ENCODE measurements around the gene MAPK8IP1. TPM values are rescaled to one million over a fixed set of nuclear protein-coding genes. Genes with fewer than 3 reads are reported as not detected.

The MAPK8IP1 gene
- total RNA-seq, 4 donors from 2014 or later = 9.8 to 17.5 (median 13.8) TPM

- H3K9me3 ChIP-seq = no peaks in the 10 kb centered on the region
- 85 to 87% methylated on average over 4 of the region's 21 CpGs for WGBS, 2 donors (ENCODE audit: low coverage in 1 of 2)
- no peak overlapping the region for H3K27ac ChIP-seq
- H3K36me3 ChIP-seq = peaks cover 0 to 85% of the 10 kb centered on the region in 2 donors
- no peaks in the 10 kb centered on the region for H3K4me1 ChIP-seq
- H3K4me3 ChIP-seq = no peak overlapping the region
- TF ChIP-seq POLR2A (IDR thresholded peaks at IDR 0.05) (no peak), EP300 (IDR thresholded peaks at IDR 0.05) (no peak), POLR2AphosphoS5 (IDR thresholded peaks at IDR 0.05) (no peak)
- TF ChIP-seq, protein P1, sequence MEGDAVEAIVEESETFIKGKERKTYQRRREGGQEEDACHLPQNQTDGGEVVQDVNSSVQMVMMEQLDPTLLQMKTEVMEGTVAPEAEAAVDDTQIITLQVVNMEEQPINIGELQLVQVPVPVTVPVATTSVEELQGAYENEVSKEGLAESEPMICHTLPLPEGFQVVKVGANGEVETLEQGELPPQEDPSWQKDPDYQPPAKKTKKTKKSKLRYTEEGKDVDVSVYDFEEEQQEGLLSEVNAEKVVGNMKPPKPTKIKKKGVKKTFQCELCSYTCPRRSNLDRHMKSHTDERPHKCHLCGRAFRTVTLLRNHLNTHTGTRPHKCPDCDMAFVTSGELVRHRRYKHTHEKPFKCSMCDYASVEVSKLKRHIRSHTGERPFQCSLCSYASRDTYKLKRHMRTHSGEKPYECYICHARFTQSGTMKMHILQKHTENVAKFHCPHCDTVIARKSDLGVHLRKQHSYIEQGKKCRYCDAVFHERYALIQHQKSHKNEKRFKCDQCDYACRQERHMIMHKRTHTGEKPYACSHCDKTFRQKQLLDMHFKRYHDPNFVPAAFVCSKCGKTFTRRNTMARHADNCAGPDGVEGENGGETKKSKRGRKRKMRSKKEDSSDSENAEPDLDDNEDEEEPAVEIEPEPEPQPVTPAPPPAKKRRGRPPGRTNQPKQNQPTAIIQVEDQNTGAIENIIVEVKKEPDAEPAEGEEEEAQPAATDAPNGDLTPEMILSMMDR (IDR thresholded peaks at IDR 0.05) = no peak
- ATAC-seq = no peak
- no peaks in the 10 kb centered on the region for H3K27me3 ChIP-seq
Observed at GRCh38 chr11:45933846-45934579, 48.6 kb downstream of the MAPK8IP1 start.

- H3K4me1 ChIP-seq = no peaks in the 10 kb centered on the region
- H3K4me3 ChIP-seq = no peak overlapping the region
- H3K27ac ChIP-seq = no peak overlapping the region
- no peak for ATAC-seq
- 80 to 82% methylated on average over 1 to 3 of the region's 12 CpGs for WGBS, 2 donors (ENCODE audit: low coverage in 1 of 2)
- no peak for TF ChIP-seq POLR2AphosphoS5 (IDR thresholded peaks at IDR 0.05)
- TF ChIP-seq, protein P1 (IDR thresholded peaks at IDR 0.05) = no peak
- no peak for TF ChIP-seq EP300 (IDR thresholded peaks at IDR 0.05)
- TF ChIP-seq POLR2A (IDR thresholded peaks at IDR 0.05) = no peak
- H3K9me3 ChIP-seq = no peaks in the 10 kb centered on the region
- H3K27me3 ChIP-seq = no peaks in the 10 kb centered on the region
- peaks cover 0 to 87% of the 10 kb centered on the region in 2 donors for H3K36me3 ChIP-seq
Observed at GRCh38 chr11:45934580-45935318, 49.3 kb downstream of the MAPK8IP1 start.

DNA sequence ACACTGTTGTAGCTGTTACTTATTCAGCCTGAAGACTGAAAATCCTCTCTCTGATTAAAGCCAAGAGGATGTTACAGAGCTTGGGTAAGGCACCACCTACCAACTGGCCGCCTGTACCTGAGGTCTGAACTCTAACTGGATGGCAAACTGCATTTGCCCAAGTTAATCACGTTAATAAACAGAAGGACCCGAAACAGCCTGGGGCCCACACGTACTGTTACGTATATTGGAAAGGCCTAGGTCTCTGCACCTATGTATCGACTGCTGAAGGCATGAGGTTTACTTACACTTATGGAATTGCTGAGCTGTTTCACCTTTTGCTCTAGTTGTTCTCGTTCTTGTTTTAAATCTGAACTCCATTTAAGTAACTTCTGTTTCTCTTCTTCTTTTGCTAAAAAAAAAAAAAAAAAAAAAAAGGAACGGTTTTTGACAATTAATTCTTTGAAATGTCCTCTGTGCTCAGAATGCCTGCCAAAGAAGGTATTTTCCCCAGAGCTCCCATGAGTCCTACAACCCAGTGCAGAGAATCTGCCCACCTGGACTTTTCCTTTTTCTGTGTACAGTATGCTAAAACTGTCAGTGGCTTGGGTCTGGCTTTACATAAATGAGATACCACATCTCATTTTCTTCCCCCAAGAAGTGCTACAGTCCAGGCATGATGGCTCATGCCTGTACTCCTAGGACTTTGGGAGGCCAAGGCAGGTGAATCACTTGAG lies 50.1 kb downstream of the MAPK8IP1 start:
- ATAC-seq = no peak
- H3K27ac ChIP-seq = no peak overlapping the region
- H3K27me3 ChIP-seq = no peaks in the 10 kb centered on the region
- no peaks in the 10 kb centered on the region for H3K9me3 ChIP-seq
- peaks cover 0 to 88% of the 10 kb centered on the region in 2 donors for H3K36me3 ChIP-seq
- H3K4me3 ChIP-seq = no peak overlapping the region
- 75 to 81% methylated on average over 7 to 8 of the region's 8 CpGs for WGBS, 2 donors (ENCODE audit: low coverage in 1 of 2)
- no peaks in the 10 kb centered on the region for H3K4me1 ChIP-seq
- TF ChIP-seq POLR2AphosphoS5 (IDR thresholded peaks at IDR 0.05) = no peak
- no peak for TF ChIP-seq POLR2A (IDR thresholded peaks at IDR 0.05)
- TF ChIP-seq EP300 (IDR thresholded peaks at IDR 0.05) = no peak
- TF ChIP-seq, protein P1 (IDR thresholded peaks at IDR 0.05) = no peak

- no peak for ATAC-seq
- H3K36me3 ChIP-seq = peaks cover 0 to 88% of the 10 kb centered on the region in 2 donors
Observed at GRCh38 chr11:45936511-45937054, 51.1 kb downstream of the MAPK8IP1 start.

More at GRCh38 chr11:45936511-45937054, 51.1 kb downstream of the MAPK8IP1 start:
- Histone ChIP-seq H3K9me3 (no peaks in the 10 kb centered on the region), H3K27me3 (no peaks in the 10 kb centered on the region), H3K4me1 (no peaks in the 10 kb centered on the region), H3K4me3 (no peak overlapping the region), H3K27ac (no peak overlapping the region)
- WGBS, 2 donors (ENCODE audit: low coverage in 1 of 2) = 80 to 92% methylated on average over 3 of the region's 4 CpGs
- TF ChIP-seq, protein P1 (IDR thresholded peaks at IDR 0.05) = no peak
- no peak for TF ChIP-seq POLR2A (IDR thresholded peaks at IDR 0.05)
- no peak for TF ChIP-seq POLR2AphosphoS5 (IDR thresholded peaks at IDR 0.05)
- no peak for TF ChIP-seq EP300 (IDR thresholded peaks at IDR 0.05)

Data from gastroesophageal sphincter (tissue), 4 donors.